IMR-90 (cell line): ENCODE data around the gene ERBB4. TPM values are rescaled to one million over a fixed set of nuclear protein-coding genes. Genes with fewer than 3 reads are reported as not detected.

Experiments
- ATAC-seq: fragments of 200-7000 bp; cut with Tn5 transposase; 2 replicates; pipeline ENCODE4 v1.9.1; 2020; ENCODE audit warnings: low read depth, mild to moderate bottlenecking, moderate library complexity
- BruUV-seq: library from RNA; stranded (reverse); fragments of 400-500 nt; replicated peaks from 2 replicates; lab custom pipeline; 2021; lab: Mats Ljungman, UMichigan
- CTCF ChIA-PET: fragments of 300-600 bp; formaldehyde crosslinking; extraction: SDS; loops from one replicate; lab custom pipeline; 2021; ENCODE audit warnings: antibody characterized with exemption; lab: Yijun Ruan, JAX
- POLR2A ChIA-PET: fragments of 300-600 bp; sonication (Branson Sonifier 250); formaldehyde crosslinking; loops from one replicate; lab custom pipeline; 2022; ENCODE audit warnings: antibody characterized with exemption; ENCODE audit not compliant: unreplicated experiment; lab: Charles Lee
- DNase-seq: peaks from one replicate; pipeline ENCODE4 v3.0.0; 2013
- H2AFZ ChIP-seq: replicated peaks from 2 replicates; pipeline ENCODE3; 2013; ENCODE audit warnings: low read length, mild to moderate bottlenecking; ENCODE audit not compliant: poor library complexity
- H2AK5ac ChIP-seq: 2 replicates; pipeline ENCODE4 v1.6.1; 2013; ENCODE audit warnings: low read depth, low read length, inconsistent platforms
- H2AK9ac ChIP-seq: replicated peaks from 2 replicates; pipeline ENCODE3; 2013; ENCODE audit warnings: mild to moderate bottlenecking, low read depth, low read length, moderate library complexity; ENCODE audit not compliant: poor library complexity
- H2BK120ac ChIP-seq: 2 replicates; pipeline ENCODE4 v1.6.1; 2013; ENCODE audit warnings: low read depth, low read length, inconsistent platforms
- H2BK15ac ChIP-seq: 3 replicates; pipeline ENCODE4 v1.6.1; 2013; ENCODE audit warnings: low read depth, low read length, inconsistent platforms
- H2BK20ac ChIP-seq: 2 replicates; pipeline ENCODE4 v1.6.1; 2013; ENCODE audit warnings: low read depth, mild to moderate bottlenecking, inconsistent platforms, low read length, moderate library complexity
- H2BK5ac ChIP-seq: 2 replicates; pipeline ENCODE4 v1.6.1; 2013; ENCODE audit warnings: mild to moderate bottlenecking, low read depth, low read length, inconsistent platforms; ENCODE audit not compliant: poor library complexity, severe bottlenecking
- H3K14ac ChIP-seq: replicated peaks from 2 replicates; pipeline ENCODE4 v1.6.1; 2013; ENCODE audit warnings: low read depth, low read length, inconsistent platforms
- H3K18ac ChIP-seq: 2 replicates; pipeline ENCODE4 v1.6.1; 2013; ENCODE audit warnings: low read depth, low read length, control low read depth
- H3K23ac ChIP-seq: 2 replicates; pipeline ENCODE4 v1.6.1; 2013; ENCODE audit warnings: low read depth, low read length, inconsistent platforms
- H3K27ac ChIP-seq: 2 replicates; pipeline ENCODE4 v1.5.1; 2013; ENCODE audit warnings: mild to moderate bottlenecking, control low read depth, low read length; ENCODE audit not compliant: insufficient read depth
- H3K27me3 ChIP-seq: 2 replicates; pipeline ENCODE4 v1.6.1; 2013; ENCODE audit warnings: low read length; ENCODE audit not compliant: control insufficient read depth, insufficient read depth
- H3K36me3 ChIP-seq: 2 replicates; pipeline ENCODE4 v1.6.1; 2013; ENCODE audit warnings: low read length, mixed read lengths; ENCODE audit not compliant: control insufficient read depth, insufficient read depth
- H3K4ac ChIP-seq: 2 replicates; pipeline ENCODE4 v1.6.1; 2013; ENCODE audit warnings: low read depth, low read length, inconsistent platforms
- H3K4me1 ChIP-seq: 2 replicates; pipeline ENCODE4 v1.6.1; 2013; ENCODE audit warnings: low read length, mixed read lengths; ENCODE audit not compliant: control insufficient read depth, insufficient read depth
- H3K4me2 ChIP-seq: 2 replicates; pipeline ENCODE4 v1.6.1; 2013; ENCODE audit warnings: low read depth, mild to moderate bottlenecking, control low read depth, low read length, moderate library complexity
- H3K4me3 ChIP-seq: 2 replicates; pipeline ENCODE4 v1.5.1; 2013; ENCODE audit warnings: low read depth, mild to moderate bottlenecking, control low read depth, low read length, moderate library complexity; ENCODE audit not compliant: insufficient read depth
- H3K56ac ChIP-seq: 2 replicates; pipeline ENCODE4 v1.6.1; 2013; ENCODE audit warnings: low read length, inconsistent platforms; ENCODE audit not compliant: insufficient read depth; ENCODE audit errors: extremely low read depth
- H3K79me1 ChIP-seq, 2 experiments: 2 replicates each; pipeline ENCODE4 v1.6.1; 2013; ENCODE audit warnings: low read length in 2 of 2, inconsistent platforms in 1 of 2, low read depth in 1 of 2
- H3K9ac ChIP-seq: 2 replicates; pipeline ENCODE4 v1.6.1; 2013; ENCODE audit warnings: low read depth, low read length, control low read depth
- H3K9me1 ChIP-seq: 2 replicates; pipeline ENCODE4 v1.6.1; 2013; ENCODE audit warnings: low read length, inconsistent platforms; ENCODE audit not compliant: insufficient read depth
- H3K9me3 ChIP-seq: 2 replicates; pipeline ENCODE4 v1.6.1; 2013; ENCODE audit warnings: low read length; ENCODE audit not compliant: control insufficient read depth, insufficient read depth
- H4K20me1 ChIP-seq: 2 replicates; pipeline ENCODE4 v1.6.1; 2013; ENCODE audit warnings: low read length, inconsistent platforms; ENCODE audit not compliant: insufficient read depth
- H4K5ac ChIP-seq: 2 replicates; pipeline ENCODE4 v1.6.1; 2013; ENCODE audit warnings: mild to moderate bottlenecking, low read depth, low read length, control low read depth
- H4K8ac ChIP-seq, 2 experiments: 2 replicates each; pipeline ENCODE4 v1.6.1; 2013; ENCODE audit warnings: low read depth in 2 of 2, low read length in 2 of 2, control low read depth in 1 of 2, inconsistent platforms in 1 of 2
- H4K91ac ChIP-seq: 2 replicates; pipeline ENCODE4 v1.6.1; 2013; ENCODE audit warnings: low read depth, low read length, inconsistent platforms; ENCODE audit not compliant: insufficient read depth
- BHLHE40 ChIP-seq: fragments of 150-350 bp; IDR thresholded peaks from 2 replicates; pipeline ENCODE4 v1.6.1; 2016; ENCODE audit warnings: mild to moderate bottlenecking, low read depth, low read length
- CHD1 ChIP-seq: IDR thresholded peaks from 2 replicates; pipeline ENCODE4 v1.6.1; 2012; ENCODE audit warnings: low read depth, low read length, improper control_type of control experiment
- CTCF ChIP-seq: conservative IDR thresholded peaks from 2 replicates; pipeline ENCODE4 v1.5.1; 2012; ENCODE audit warnings: mild to moderate bottlenecking, low read depth, low read length, improper control_type of control experiment
- ELK1 ChIP-seq: fragments of 150-350 bp; IDR thresholded peaks from 2 replicates; pipeline ENCODE4 v1.6.1; 2016; ENCODE audit warnings: low read depth, mild to moderate bottlenecking, low read length, moderate library complexity, borderline replicate concordance
- FOS ChIP-seq: fragments of 150-350 bp; IDR thresholded peaks from 2 replicates; pipeline ENCODE4 v1.6.1; 2016; ENCODE audit warnings: low read depth, low read length
- MAZ ChIP-seq: IDR thresholded peaks from 2 replicates; pipeline ENCODE4 v1.6.1; 2012; ENCODE audit warnings: low read depth, mild to moderate bottlenecking, low read length, improper control_type of control experiment, moderate library complexity, borderline replicate concordance
- MXI1 ChIP-seq: IDR thresholded peaks from 2 replicates; pipeline ENCODE4 v1.6.1; 2012; ENCODE audit warnings: low read depth, mild to moderate bottlenecking, low read length, moderate library complexity, borderline replicate concordance
- NFE2L2 ChIP-seq: fragments of 150-350 bp; IDR thresholded peaks from 2 replicates; pipeline ENCODE4 v1.6.1; 2016; ENCODE audit warnings: low read depth, mild to moderate bottlenecking, low read length
- POLR2A ChIP-seq: IDR thresholded peaks from 2 replicates; pipeline ENCODE4 v1.6.1; 2012; ENCODE audit warnings: mild to moderate bottlenecking, low read depth, low read length
- RAD21 ChIP-seq: IDR thresholded peaks from 2 replicates; pipeline ENCODE4 v1.6.1; 2012; ENCODE audit warnings: low read length, improper control_type of control experiment
- RCOR1 ChIP-seq: IDR thresholded peaks from 2 replicates; pipeline ENCODE4 v1.6.1; 2012; ENCODE audit warnings: mild to moderate bottlenecking, low read length, improper control_type of control experiment; ENCODE audit not compliant: insufficient replicate concordance
- RFX5 ChIP-seq: IDR thresholded peaks from 2 replicates; pipeline ENCODE4 v1.8.0; 2012; ENCODE audit warnings: low read depth, mild to moderate bottlenecking, low read length, moderate library complexity
- USF2 ChIP-seq: fragments of 150-350 bp; IDR thresholded peaks from 2 replicates; pipeline ENCODE4 v1.6.1; 2017; ENCODE audit warnings: mild to moderate bottlenecking, antibody characterized with exemption, low read length, low read depth
- WGBS, 2 experiments: methylation state at CpG; one replicate each; pipeline versions ENCODE4 v1.1.5 to v1.1.7; 2013; ENCODE audit warnings: missing lambda C conversion rate in 2 of 2; ENCODE audit not compliant: insufficient read length in 1 of 2; ENCODE audit errors: extremely low coverage in 2 of 2; 5-methylcytosine and 5-hydroxymethylcytosine counted together
- dilution Hi-C: fragments of 300-500 bp; cut with HindIII; formaldehyde crosslinking; loops from one replicate; pipeline ENCODE4 v1.14.3; 2018; ENCODE audit warnings: low sequenced_read_pairs; ENCODE audit not compliant: unreplicated experiment
- in situ Hi-C: fragments of 300-500 bp; cut with MboI; formaldehyde crosslinking; loops from 3 replicates; pipeline ENCODE4 v1.14.3; 2019; ENCODE audit warnings: low sequenced_read_pairs, inconsistent platforms, mixed read lengths
- intact Hi-C: fragments of 100-400 bp; cut with micrococcal nuclease; formaldehyde crosslinking; loops from 2 replicates; pipeline ENCODE4 v1.10.0; 2022
- polyA plus RNA-seq, 3 experiments: library from polyadenylated mRNA; depleted of rRNA; stranded (reverse); fragments of >200 nt; gene quantifications; 2 replicates each; pipeline ENCODE4 v1.2.3, GENCODE V29; 2012; ENCODE audit warnings: low replicate concordance in 1 of 3
- total RNA-seq: library from RNA; depleted of rRNA; stranded (reverse); fragments of >200 nt; gene quantifications from 2 replicates; pipeline ENCODE4 v1.2.3, GENCODE V29; 2012

Gene ERBB4
- total and polyA plus RNA-seq, 2 of the 4 experiments (the other 2 are of a cell fraction): not detected

- no peak for TF ChIP-seq MXI1
- TF ChIP-seq USF2: no peak
- TF ChIP-seq POLR2A: no peak
- no peak for TF ChIP-seq CHD1
- TF ChIP-seq NFE2L2: no peak
- no peak for TF ChIP-seq ELK1
- no peak for TF ChIP-seq BHLHE40
- TF ChIP-seq CTCF: no peak
- TF ChIP-seq RFX5: no peak
- TF ChIP-seq FOS: no peak
- no peak for TF ChIP-seq RAD21
- no peak for TF ChIP-seq RCOR1
- TF ChIP-seq MAZ: no peak
- H3K36me3 ChIP-seq: no peaks in the 10 kb centered on the region
- H3K4me1 ChIP-seq: no peaks in the 10 kb centered on the region
- dilution Hi-C loops: no loop called here
- H3K56ac ChIP-seq: no peak overlapping the region
- H2BK5ac ChIP-seq: no peak overlapping the region
- in situ Hi-C loops: no loop called here
- H2AK5ac ChIP-seq: no peak overlapping the region
- BruUV-seq: no TSS peak
- no peak overlapping the region for H3K14ac ChIP-seq
- intact Hi-C loops: loop anchor here (5.0 kb wide), 1 partner anchor 51 kb away; no protein-coding TSS in a partner anchor
- no peak overlapping the region for H4K91ac ChIP-seq
- CTCF ChIA-PET: no interaction called here
- no peak overlapping the region for H4K8ac ChIP-seq
- no peak overlapping the region for H2AFZ ChIP-seq
- no peak overlapping the region for H2BK120ac ChIP-seq
- H3K27ac ChIP-seq: no peak overlapping the region
- no peak overlapping the region for H3K4me3 ChIP-seq
- no peaks in the 10 kb centered on the region for H3K9me3 ChIP-seq
- H3K4ac ChIP-seq: no peak overlapping the region
- ATAC-seq (no peak), DNase-seq (no peak)
- H3K4me2 ChIP-seq: no peak overlapping the region
- no CpG with 5 or more reads among the region's 1 CpG for WGBS, 2 experiments
- no peaks in the 10 kb centered on the region for H3K9me1 ChIP-seq
- H4K20me1 ChIP-seq: no peaks in the 10 kb centered on the region
- POLR2A ChIA-PET: no interaction called here
- H3K23ac ChIP-seq: no peak overlapping the region
- H3K79me1 ChIP-seq: no peaks in the 10 kb centered on the region
- no peak overlapping the region for H4K5ac ChIP-seq
- no peaks in the 10 kb centered on the region for H3K27me3 ChIP-seq
- H2AK9ac ChIP-seq: no peak overlapping the region
- H3K9ac ChIP-seq: no peak overlapping the region
- H3K18ac ChIP-seq: no peak overlapping the region
- H2BK20ac ChIP-seq: no peak overlapping the region
- no peak overlapping the region for H2BK15ac ChIP-seq
These were observed 177.3 kb downstream of the ERBB4 start for GRCh38 chr2:212361174-212361756.
